Stimulated activated CD8-positive, alpha-beta memory T cell treated with anti-CD3 and anti-CD28 coated beads, Interleukin-2, amount 100 ng/mL, for 48 hours (primary cell): Measurements from ENCODE around the gene FAP.

ENCODE experiments used
- DNase-seq, 2 donors: peaks; one replicate each; pipeline ENCODE4 v3.0.0-alpha.2; 2020; ENCODE audit warnings: low read depth in 2 of 2

The FAP gene

DNA sequence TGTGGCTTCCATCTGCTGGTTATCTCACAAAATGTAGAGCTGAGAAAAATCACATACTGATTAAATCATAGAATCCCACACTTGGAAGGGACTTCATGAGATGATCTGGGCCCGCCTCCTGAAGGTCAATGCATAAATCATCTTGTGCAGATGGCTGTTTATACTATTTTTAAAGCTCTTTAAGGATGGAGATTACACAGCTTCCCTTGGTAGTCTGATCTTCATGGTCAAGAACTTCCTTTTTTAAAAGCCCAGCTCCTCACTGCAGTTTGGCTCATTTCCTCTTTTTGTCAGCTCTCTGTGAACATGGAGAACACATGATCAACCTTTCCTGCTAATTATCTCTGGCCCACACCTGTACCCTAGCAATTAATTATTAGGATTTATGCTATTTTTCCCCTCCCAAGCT, 117.1 kb downstream of the FAP start:
- DNase-seq: no peak

GRCh38 chr2:162125138-162125537, 118.1 kb downstream of the FAP start:
- DNase-seq: no peak

DNA sequence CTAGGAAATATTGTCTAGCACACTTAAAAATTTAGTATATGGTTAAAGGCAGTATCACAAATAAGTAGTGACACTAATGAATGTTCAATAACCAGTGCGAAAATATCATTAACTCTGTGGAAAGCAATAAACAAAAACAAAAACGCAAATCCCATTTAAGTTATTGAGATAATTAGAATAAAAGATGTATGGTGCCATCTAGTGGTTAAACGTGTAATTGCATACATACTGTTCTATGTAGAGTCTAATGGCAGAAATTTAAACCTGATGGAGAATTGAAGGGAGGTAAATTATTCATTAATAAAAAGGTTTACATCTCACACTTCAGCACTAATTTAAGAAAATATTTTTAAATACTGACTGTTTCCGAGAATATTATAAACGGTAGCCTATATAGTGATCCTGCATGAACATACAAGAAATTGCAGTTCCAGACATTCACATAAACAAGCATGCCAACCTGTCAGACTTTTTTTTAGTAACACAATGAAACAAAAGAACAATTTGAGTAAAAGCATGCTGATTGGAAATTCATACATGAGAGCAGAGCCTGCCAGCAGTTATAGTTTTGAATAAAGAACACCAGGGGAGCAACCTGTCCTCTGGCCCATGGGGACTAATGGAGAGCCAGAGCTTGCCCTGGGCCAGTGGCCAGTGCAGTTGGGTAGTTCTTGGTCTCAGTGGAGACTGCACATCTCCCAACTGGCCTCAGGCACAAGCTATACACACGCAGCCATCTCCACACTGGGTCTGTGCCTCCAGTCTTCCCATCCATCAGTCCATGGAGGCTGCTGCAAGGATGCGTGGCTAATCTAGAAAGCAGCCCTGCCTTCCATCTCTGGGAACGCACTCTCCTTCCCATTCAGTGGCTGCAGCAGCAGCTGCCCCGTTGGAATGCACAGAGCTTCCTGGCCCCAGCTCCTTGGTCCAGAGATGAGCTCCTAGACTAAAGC, 119.2 kb downstream of the FAP start:
- DNase-seq: no peak
